Measurements from ENCODE around the gene SEMA6A. TPM values are rescaled to one million over a fixed set of nuclear protein-coding genes. Genes with fewer than 3 reads are reported as not detected.

Gene SEMA6A
- total and polyA plus RNA-seq, 10 of the 15 experiments (the other 5 are each of a cell fraction or from before 2014, with no cell fraction given), result 0.16 to 10.2 (median 1.1) TPM

DNA sequence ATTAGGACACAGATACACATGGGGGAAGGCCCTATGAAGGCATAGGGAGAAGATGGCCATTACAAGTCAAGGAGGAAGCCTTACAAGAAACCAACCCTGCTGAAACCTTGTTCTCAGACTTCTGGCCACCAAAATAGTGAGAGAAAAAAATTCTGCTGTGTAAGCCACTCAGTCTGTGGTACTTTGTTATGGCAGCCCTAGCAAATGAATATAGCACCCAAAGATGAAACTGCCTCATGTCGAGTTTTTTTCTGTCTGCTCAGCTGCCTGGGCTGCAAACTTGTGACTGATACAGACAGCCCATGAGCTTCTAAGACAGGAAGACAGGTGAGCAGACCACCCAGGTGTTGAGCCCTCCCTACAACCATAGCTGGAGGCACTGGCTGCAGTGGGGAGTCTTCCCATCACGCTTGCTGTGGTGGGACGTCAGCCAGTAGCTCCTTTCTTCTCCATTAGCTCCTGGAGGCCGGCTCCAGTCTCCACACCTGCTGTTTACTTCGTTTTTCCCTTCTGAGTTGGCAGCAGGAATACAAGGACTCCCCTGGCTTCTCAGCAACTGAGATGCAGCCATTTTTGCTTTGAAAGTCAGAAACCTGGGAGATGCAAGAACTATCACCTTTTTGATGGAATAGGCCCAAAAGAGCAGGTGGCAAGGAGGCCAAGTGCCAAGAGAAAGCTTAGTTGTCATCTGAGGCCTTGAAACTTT is 164.9 kb downstream of the SEMA6A start:
- Histone ChIP-seq H3K4me3 (no peak overlapping the region), H3K4me1 (ENCODE audit: control insufficient read depth, insufficient read depth, low read length) (no peaks in the 10 kb centered on the region), H4K20me1 (ENCODE audit: control insufficient read depth, insufficient read depth) (no peaks in the 10 kb centered on the region), H3K27ac (ENCODE audit: control insufficient read depth, insufficient read depth) (no peak overlapping the region), H3K36me3 (ENCODE audit: control insufficient read depth in 2 of 2, insufficient read depth in 2 of 2, low read length in 1 of 2) (no peaks in the 10 kb centered on the region), H3K9ac (ENCODE audit: control insufficient read depth, insufficient read depth, low read length) (no peak overlapping the region), H3K9me3 (replicated peaks; ENCODE audit: control insufficient read depth, insufficient read depth, low read length) (no peaks in the 10 kb centered on the region), H3K79me2 (ENCODE audit: control insufficient read depth, insufficient read depth, low read length) (no peaks in the 10 kb centered on the region), H3K4me2 (ENCODE audit: control insufficient read depth, insufficient read depth) (no peak overlapping the region), H3K27me3 (replicated peaks in 1 of 2; ENCODE audit: control insufficient read depth in 2 of 2, insufficient read depth in 2 of 2, low read length in 1 of 2) (no peaks in the 10 kb centered on the region), H2AFZ (ENCODE audit: control insufficient read depth, low read depth, low read length) (no peak overlapping the region)
- in situ Hi-C loops (cut with MboI) (no loop called here), intact Hi-C loops (cut with micrococcal nuclease; ENCODE audit: unreplicated experiment) (no loop called here)
- FAIRE-seq (no peak), ATAC-seq (no peak), DNase-seq (ENCODE audit: low read depth, low spot score) (no peak)
- POLR2A ChIA-PET, result no interaction called here
- no TSS peak for BruUV-seq (replicated peaks)
- SMC1A ChIA-PET (ENCODE audit: uncharacterized antibody, unreplicated experiment), result interaction anchor here (0.6 kb wide), 1 partner anchor 557 kb away, joined by 3 read pairs; no protein-coding TSS in a partner anchor
- RAD21 ChIA-PET (ENCODE audit: unreplicated experiment), result interaction anchor here (1.0 to 1.5 kb wide), 2 partner anchors 51 to 273 kb away, joined by 3 to 4 read pairs; no protein-coding TSS in a partner anchor
- CTCF ChIA-PET, result interaction anchor here (1.4 to 1.8 kb wide), 2 partner anchors 9 to 132 kb away, joined by 3 read pairs; no protein-coding TSS in a partner anchor
- WGBS (ENCODE audit: insufficient coverage, insufficient replicate concordance, low lambda C conversion rate, missing lambda C conversion rate), result 80% methylated on average over 5 of the region's 5 CpGs
- TF ChIP-seq, protein P1, sequence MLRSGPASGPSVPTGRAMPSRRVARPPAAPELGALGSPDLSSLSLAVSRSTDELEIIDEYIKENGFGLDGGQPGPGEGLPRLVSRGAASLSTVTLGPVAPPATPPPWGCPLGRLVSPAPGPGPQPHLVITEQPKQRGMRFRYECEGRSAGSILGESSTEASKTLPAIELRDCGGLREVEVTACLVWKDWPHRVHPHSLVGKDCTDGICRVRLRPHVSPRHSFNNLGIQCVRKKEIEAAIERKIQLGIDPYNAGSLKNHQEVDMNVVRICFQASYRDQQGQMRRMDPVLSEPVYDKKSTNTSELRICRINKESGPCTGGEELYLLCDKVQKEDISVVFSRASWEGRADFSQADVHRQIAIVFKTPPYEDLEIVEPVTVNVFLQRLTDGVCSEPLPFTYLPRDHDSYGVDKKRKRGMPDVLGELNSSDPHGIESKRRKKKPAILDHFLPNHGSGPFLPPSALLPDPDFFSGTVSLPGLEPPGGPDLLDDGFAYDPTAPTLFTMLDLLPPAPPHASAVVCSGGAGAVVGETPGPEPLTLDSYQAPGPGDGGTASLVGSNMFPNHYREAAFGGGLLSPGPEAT (IDR thresholded peaks at IDR 0.05; ENCODE audit: low read depth), result no peak
- TF ChIP-seq TARDBP (IDR thresholded peaks at IDR 0.05; ENCODE audit: borderline replicate concordance) (no peak), MAX (IDR thresholded peaks at IDR 0.05; ENCODE audit: low read depth, low read length) (no peak), RBBP5 (conservative IDR thresholded peaks at IDR 0.05) (no peak), TCF12 (IDR thresholded peaks at IDR 0.05; ENCODE audit: low read depth, low read length) (no peak), KDM1A (IDR thresholded peaks at IDR 0.05; ENCODE audit: borderline replicate concordance) (no peak), RAD51 (IDR thresholded peaks at IDR 0.05) (no peak), WRNIP1 (IDR thresholded peaks at IDR 0.05; ENCODE audit: borderline replicate concordance, low read depth, low read length) (no peak), BCL3 (IDR thresholded peaks at IDR 0.05; ENCODE audit: borderline replicate concordance, insufficient read depth, low read depth, low read length, poor library complexity, severe bottlenecking) (no peak), SREBF2 (IDR thresholded peaks at IDR 0.05; ENCODE audit: low read length) (no peak), MEF2A (IDR thresholded peaks at IDR 0.05; ENCODE audit: insufficient read depth, low read depth, low read length) (no peak), NFIC (IDR thresholded peaks at IDR 0.05; ENCODE audit: low read depth, low read length) (no peak), JUND (IDR thresholded peaks at IDR 0.05; ENCODE audit: low read depth, low read length) (no peak), FOS (IDR thresholded peaks at IDR 0.05; ENCODE audit: borderline replicate concordance, extremely low read depth, insufficient read length) (no peak)
- TF ChIP-seq, protein P2, sequence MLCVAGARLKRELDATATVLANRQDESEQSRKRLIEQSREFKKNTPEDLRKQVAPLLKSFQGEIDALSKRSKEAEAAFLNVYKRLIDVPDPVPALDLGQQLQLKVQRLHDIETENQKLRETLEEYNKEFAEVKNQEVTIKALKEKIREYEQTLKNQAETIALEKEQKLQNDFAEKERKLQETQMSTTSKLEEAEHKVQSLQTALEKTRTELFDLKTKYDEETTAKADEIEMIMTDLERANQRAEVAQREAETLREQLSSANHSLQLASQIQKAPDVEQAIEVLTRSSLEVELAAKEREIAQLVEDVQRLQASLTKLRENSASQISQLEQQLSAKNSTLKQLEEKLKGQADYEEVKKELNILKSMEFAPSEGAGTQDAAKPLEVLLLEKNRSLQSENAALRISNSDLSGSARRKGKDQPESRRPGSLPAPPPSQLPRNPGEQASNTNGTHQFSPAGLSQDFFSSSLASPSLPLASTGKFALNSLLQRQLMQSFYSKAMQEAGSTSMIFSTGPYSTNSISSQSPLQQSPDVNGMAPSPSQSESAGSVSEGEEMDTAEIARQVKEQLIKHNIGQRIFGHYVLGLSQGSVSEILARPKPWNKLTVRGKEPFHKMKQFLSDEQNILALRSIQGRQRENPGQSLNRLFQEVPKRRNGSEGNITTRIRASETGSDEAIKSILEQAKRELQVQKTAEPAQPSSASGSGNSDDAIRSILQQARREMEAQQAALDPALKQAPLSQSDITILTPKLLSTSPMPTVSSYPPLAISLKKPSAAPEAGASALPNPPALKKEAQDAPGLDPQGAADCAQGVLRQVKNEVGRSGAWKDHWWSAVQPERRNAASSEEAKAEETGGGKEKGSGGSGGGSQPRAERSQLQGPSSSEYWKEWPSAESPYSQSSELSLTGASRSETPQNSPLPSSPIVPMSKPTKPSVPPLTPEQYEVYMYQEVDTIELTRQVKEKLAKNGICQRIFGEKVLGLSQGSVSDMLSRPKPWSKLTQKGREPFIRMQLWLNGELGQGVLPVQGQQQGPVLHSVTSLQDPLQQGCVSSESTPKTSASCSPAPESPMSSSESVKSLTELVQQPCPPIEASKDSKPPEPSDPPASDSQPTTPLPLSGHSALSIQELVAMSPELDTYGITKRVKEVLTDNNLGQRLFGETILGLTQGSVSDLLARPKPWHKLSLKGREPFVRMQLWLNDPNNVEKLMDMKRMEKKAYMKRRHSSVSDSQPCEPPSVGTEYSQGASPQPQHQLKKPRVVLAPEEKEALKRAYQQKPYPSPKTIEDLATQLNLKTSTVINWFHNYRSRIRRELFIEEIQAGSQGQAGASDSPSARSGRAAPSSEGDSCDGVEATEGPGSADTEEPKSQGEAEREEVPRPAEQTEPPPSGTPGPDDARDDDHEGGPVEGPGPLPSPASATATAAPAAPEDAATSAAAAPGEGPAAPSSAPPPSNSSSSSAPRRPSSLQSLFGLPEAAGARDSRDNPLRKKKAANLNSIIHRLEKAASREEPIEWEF (IDR thresholded peaks at IDR 0.05; ENCODE audit: insufficient replicate concordance, low read depth, low read length), result no peak
